Neutrophil (primary cell): Measurements from ENCODE around the gene CNTN5.

Experiments used
- H3K27ac ChIP-seq: fragments of 200-600 bp; sonication (generic); 2 replicates; pipeline ENCODE4 v1.5.1; 2016; ENCODE audit warnings: mild to moderate bottlenecking, moderate library complexity
- H3K27me3 ChIP-seq: fragments of 200-600 bp; sonication (generic); 2 replicates; pipeline ENCODE4 v1.6.0; 2016; ENCODE audit warnings: mild to moderate bottlenecking
- H3K36me3 ChIP-seq: fragments of 200-600 bp; sonication (generic); 2 replicates; pipeline ENCODE4 v1.5.1; 2017
- H3K4me1 ChIP-seq, 2 experiments: fragments of 200-600 bp in 1 of 2; sonication (generic) in 1 of 2; 1 replicate in 1 of 2; 2 replicates in 1 of 2; pipeline versions ENCODE4 v1.5.1 to v1.6.1; 2013 to 2016; ENCODE audit warnings: low read depth in 1 of 2, low read length in 1 of 2, mild to moderate bottlenecking in 1 of 2, moderate library complexity in 1 of 2; ENCODE audit not compliant: control insufficient read depth in 1 of 2, insufficient read depth in 1 of 2
- H3K4me3 ChIP-seq, 2 experiments: fragments of 200-600 bp in 1 of 2; sonication (generic) in 1 of 2; 1 replicate in 1 of 2; 2 replicates in 1 of 2; pipeline ENCODE4 v1.5.1; 2013 to 2016; ENCODE audit warnings: low read depth in 1 of 2, low read length in 1 of 2, mild to moderate bottlenecking in 1 of 2, moderate library complexity in 1 of 2
- H3K9me3 ChIP-seq: fragments of 200-600 bp; sonication (generic); 2 replicates; pipeline ENCODE4 v1.5.1; 2016
- TF ChIP-seq, protein P1 (sequence below): fragments of 200-600 bp; sonication (generic); IDR thresholded peaks from 2 replicates; pipeline ENCODE4 v1.5.1; 2016; ENCODE audit warnings: antibody characterized with exemption

The CNTN5 gene

DNA sequence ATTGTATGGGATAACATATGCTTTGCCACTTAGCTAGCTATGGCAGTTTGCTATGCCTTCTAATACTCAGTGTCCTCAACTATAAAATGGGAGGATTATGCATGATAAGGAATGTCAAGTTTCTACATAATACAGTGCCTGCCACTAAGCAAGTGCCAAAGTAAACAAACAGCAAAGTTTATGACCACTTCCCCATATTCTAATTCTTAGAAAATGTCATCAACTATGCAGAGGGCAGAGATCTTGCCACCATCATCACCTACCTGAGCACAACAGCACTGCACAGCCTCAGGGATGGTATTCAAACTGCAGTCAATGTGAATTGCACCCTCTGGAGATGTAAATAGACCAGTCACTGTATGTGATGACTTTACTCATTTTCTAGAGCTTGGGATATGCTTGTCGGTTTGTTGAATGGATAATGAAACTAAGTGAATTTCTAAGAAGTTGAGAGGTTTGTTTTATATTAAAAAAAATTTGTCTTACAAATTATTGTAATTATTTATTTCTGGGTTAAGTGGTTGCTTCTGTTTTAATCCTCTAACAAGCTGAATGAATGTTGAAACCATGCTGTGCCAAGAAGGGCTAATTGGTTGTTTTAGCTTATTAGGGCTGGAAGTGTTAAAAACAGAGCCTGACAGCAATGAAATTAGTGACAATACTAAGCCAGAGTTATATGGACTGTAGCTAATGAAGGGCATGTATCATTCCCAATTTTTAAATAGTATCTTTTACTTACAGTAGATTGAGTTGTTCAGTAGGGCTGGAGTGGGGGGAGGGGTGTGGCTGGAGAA, 398.4 kb downstream of the CNTN5 start:
- Histone ChIP-seq H3K27ac (no peak overlapping the region), H3K4me1 (no peaks in the 10 kb centered on the region), H3K36me3 (no peaks in the 10 kb centered on the region), H3K27me3 (no peaks in the 10 kb centered on the region), H3K9me3 (no peaks in the 10 kb centered on the region), H3K4me3 (no peak overlapping the region)
- TF ChIP-seq, protein P1, sequence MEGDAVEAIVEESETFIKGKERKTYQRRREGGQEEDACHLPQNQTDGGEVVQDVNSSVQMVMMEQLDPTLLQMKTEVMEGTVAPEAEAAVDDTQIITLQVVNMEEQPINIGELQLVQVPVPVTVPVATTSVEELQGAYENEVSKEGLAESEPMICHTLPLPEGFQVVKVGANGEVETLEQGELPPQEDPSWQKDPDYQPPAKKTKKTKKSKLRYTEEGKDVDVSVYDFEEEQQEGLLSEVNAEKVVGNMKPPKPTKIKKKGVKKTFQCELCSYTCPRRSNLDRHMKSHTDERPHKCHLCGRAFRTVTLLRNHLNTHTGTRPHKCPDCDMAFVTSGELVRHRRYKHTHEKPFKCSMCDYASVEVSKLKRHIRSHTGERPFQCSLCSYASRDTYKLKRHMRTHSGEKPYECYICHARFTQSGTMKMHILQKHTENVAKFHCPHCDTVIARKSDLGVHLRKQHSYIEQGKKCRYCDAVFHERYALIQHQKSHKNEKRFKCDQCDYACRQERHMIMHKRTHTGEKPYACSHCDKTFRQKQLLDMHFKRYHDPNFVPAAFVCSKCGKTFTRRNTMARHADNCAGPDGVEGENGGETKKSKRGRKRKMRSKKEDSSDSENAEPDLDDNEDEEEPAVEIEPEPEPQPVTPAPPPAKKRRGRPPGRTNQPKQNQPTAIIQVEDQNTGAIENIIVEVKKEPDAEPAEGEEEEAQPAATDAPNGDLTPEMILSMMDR: no peak

GRCh38 chr11:99419991-99420390, 399.2 kb downstream of the CNTN5 start:
- TF ChIP-seq, protein P1: no peak
- Histone ChIP-seq H3K36me3 (no peaks in the 10 kb centered on the region), H3K4me3 (no peak overlapping the region), H3K27ac (no peak overlapping the region), H3K27me3 (no peaks in the 10 kb centered on the region), H3K9me3 (no peaks in the 10 kb centered on the region), H3K4me1 (no peaks in the 10 kb centered on the region)

- Histone ChIP-seq H3K27ac (no peak overlapping the region), H3K27me3 (no peaks in the 10 kb centered on the region), H3K4me1 (no peaks in the 10 kb centered on the region), H3K9me3 (no peaks in the 10 kb centered on the region), H3K4me3 (no peak overlapping the region), H3K36me3 (no peaks in the 10 kb centered on the region)
- TF ChIP-seq, protein P1: no peak
Observed at GRCh38 chr11:99422581-99423427, 402.1 kb downstream of the CNTN5 start.

GRCh38 chr11:99423428-99423983, 402.8 kb downstream of the CNTN5 start:
- H3K4me3 ChIP-seq: no peak overlapping the region

More at GRCh38 chr11:99423428-99423983, 402.8 kb downstream of the CNTN5 start:
- Histone ChIP-seq H3K27ac (no peak overlapping the region), H3K9me3 (no peaks in the 10 kb centered on the region), H3K27me3 (no peaks in the 10 kb centered on the region), H3K4me1 (no peaks in the 10 kb centered on the region), H3K36me3 (no peaks in the 10 kb centered on the region)
- TF ChIP-seq, protein P1: no peak
